HepG2 (cell line): ENCODE measurements around the gene CDC42EP4. TPM values are rescaled to one million over a fixed set of nuclear protein-coding genes. Genes with fewer than 3 reads are reported as not detected.
A peak's percentile ranks its signal among the peaks of the same experiment; 100 is the strongest.

Experiments used
- CBX1 ChIP-seq: IDR thresholded peaks from one replicate; pipeline ENCODE4 v1.6.1; 2016; ENCODE audit warnings: antibody characterized with exemption, low read depth
- IRX3 ChIP-seq: sonication (generic); formaldehyde crosslinking; IDR thresholded peaks from 2 replicates; pipeline ENCODE4 v1.8.1; 2023; ENCODE audit warnings: mild to moderate bottlenecking, low read depth, missing genetic modification reagents, borderline replicate concordance
- MAFF ChIP-seq: IDR thresholded peaks from 2 replicates; pipeline ENCODE4 v1.6.1; 2011; ENCODE audit warnings: low read depth, low read length, improper control_type of control experiment
- MTF2 ChIP-seq: sonication (generic); formaldehyde crosslinking; IDR thresholded peaks from 2 replicates; pipeline ENCODE4 v1.5.0; 2020; ENCODE audit warnings: missing genetic modification reagents, borderline replicate concordance
- NONO ChIP-seq, 2 experiments: fragments of 450-650 bp in 1 of 2; sonication (generic) in 1 of 2; formaldehyde crosslinking in 1 of 2; IDR thresholded peaks in 1 of 2; conservative IDR thresholded peaks in 1 of 2; 2 replicates each; pipeline versions ENCODE4 v1.6.1 to v1.8.0; 2017 to 2022; ENCODE audit warnings: mild to moderate bottlenecking in 1 of 2, missing genetic modification reagents in 1 of 2, moderate library complexity in 1 of 2
- PBX3 ChIP-seq: sonication (generic); formaldehyde crosslinking; IDR thresholded peaks from 2 replicates; pipeline ENCODE4 v1.8.1; 2023; ENCODE audit warnings: missing genetic modification reagents, inconsistent platforms, borderline replicate concordance
- PRMT3 ChIP-seq: sonication (generic); formaldehyde crosslinking; IDR thresholded peaks from 2 replicates; pipeline ENCODE4 v1.8.1; 2022; ENCODE audit warnings: low read depth, mild to moderate bottlenecking, moderate library complexity, missing genetic modification reagents, borderline replicate concordance
- PRPF4 ChIP-seq: fragments of 200-400 bp; formaldehyde crosslinking; IDR thresholded peaks from 2 replicates; pipeline ENCODE4 v1.6.1; 2016; ENCODE audit warnings: low read length, low read depth; ENCODE audit not compliant: poor library complexity, severe bottlenecking
- RBFOX2 ChIP-seq: fragments of 200-400 bp; formaldehyde crosslinking; IDR thresholded peaks from 2 replicates; pipeline ENCODE4 v1.6.1; 2017; ENCODE audit warnings: low read depth, mild to moderate bottlenecking, low read length
- RFX3 ChIP-seq: IDR thresholded peaks from 2 replicates; pipeline ENCODE4 v1.6.1; 2016; ENCODE audit warnings: missing biosample characterization, missing genetic modification reagents
- SETDB1 ChIP-seq: sonication (generic); formaldehyde crosslinking; IDR thresholded peaks from 2 replicates; pipeline ENCODE4 v1.5.1; 2020; ENCODE audit warnings: missing genetic modification reagents, mild to moderate bottlenecking, borderline replicate concordance
- SP1 ChIP-seq, 2 experiments: fragments of 450-650 bp in 1 of 2; sonication (generic) in 1 of 2; formaldehyde crosslinking in 1 of 2; IDR thresholded peaks; 2 replicates each; pipeline versions ENCODE4 v1.4.0 to v1.6.1; 2016 to 2020; ENCODE audit warnings: missing genetic modification reagents in 1 of 2
- TEAD3 ChIP-seq: optimal IDR thresholded peaks from 2 replicates; pipeline ENCODE3; 2016; ENCODE audit warnings: borderline replicate concordance
- ZBTB3 ChIP-seq: sonication (generic); formaldehyde crosslinking; IDR thresholded peaks from 2 replicates; pipeline ENCODE4 v1.4.0; 2020; ENCODE audit warnings: low read depth, mild to moderate bottlenecking, moderate library complexity, missing genetic modification reagents, borderline replicate concordance
- ZBTB34 ChIP-seq: sonication (generic); formaldehyde crosslinking; IDR thresholded peaks from 2 replicates; pipeline ENCODE4 v1.8.0; 2022; ENCODE audit warnings: mild to moderate bottlenecking, missing genetic modification reagents
- ZFP82 ChIP-seq: sonication (generic); formaldehyde crosslinking; IDR thresholded peaks from 2 replicates; pipeline ENCODE4 v1.5.1; 2020; ENCODE audit warnings: mild to moderate bottlenecking, missing genetic modification reagents, borderline replicate concordance
- ZFY ChIP-seq: sonication (generic); formaldehyde crosslinking; IDR thresholded peaks from 2 replicates; pipeline ENCODE4 v1.4.0; 2020; ENCODE audit warnings: missing genetic modification reagents
- ZNF460 ChIP-seq: sonication (generic); formaldehyde crosslinking; IDR thresholded peaks from 2 replicates; pipeline ENCODE4 v1.5.1; 2020; ENCODE audit warnings: missing genetic modification reagents, mild to moderate bottlenecking, borderline replicate concordance
- ZNF674 ChIP-seq: sonication (generic); formaldehyde crosslinking; IDR thresholded peaks from 2 replicates; pipeline ENCODE4 v1.5.0; 2020; ENCODE audit warnings: low read depth, mild to moderate bottlenecking, missing genetic modification reagents
- ZNF773 ChIP-seq: sonication (generic); formaldehyde crosslinking; IDR thresholded peaks from 2 replicates; pipeline ENCODE4 v1.4.0; 2020; ENCODE audit warnings: missing genetic modification reagents, borderline replicate concordance
- polyA plus RNA-seq, 8 experiments: library from polyadenylated mRNA; depleted of rRNA in 3 of 8; stranded (reverse) in 7 of 8; unstranded in 1 of 8; fragments of >200 nt; fragmentation: Illumina TruSeq in 4 of 8; extraction: Trizol in 4 of 8; gene quantifications; 2 replicates each; pipeline versions ENCODE4 v1.2.1 to v1.2.3, GENCODE V29; 2011 to 2016; ENCODE audit warnings: low read depth in 4 of 8, missing spikeins in 1 of 8, mixed read lengths in 1 of 8; ENCODE audit not compliant: insufficient read depth in 1 of 8
- total RNA-seq, 5 experiments: library from RNA; depleted of rRNA; stranded (reverse); fragments of >200 nt; fragmentation: Illumina TruSeq; extraction: Trizol; gene quantifications; 2 replicates each; pipeline ENCODE4 v1.2.3, GENCODE V29; 2016; ENCODE audit warnings: low read depth in 1 of 5
- TF ChIP-seq, protein P1 (sequence below): sonication (generic); formaldehyde crosslinking; IDR thresholded peaks from 2 replicates; pipeline ENCODE4 v1.8.0; 2022; ENCODE audit warnings: missing genetic modification reagents, mild to moderate bottlenecking, borderline replicate concordance
- TF ChIP-seq, protein P2 (sequence below): IDR thresholded peaks from 2 replicates; pipeline ENCODE4 v1.6.1; 2016

CDC42EP4 gene
- total and polyA plus RNA-seq, 2 of the 13 experiments (the other 11 are each of a cell fraction or from before 2014, with no cell fraction given): 19.0 to 54.0 TPM

GRCh38 chr17:73278049-73278464 is 33.7 kb downstream of the CDC42EP4 start (continued):
- TF ChIP-seq ZNF460 (no peak; the same call in 1 of the 2 replicates), RBFOX2 (no peak), MAFF (no peak), TEAD3 (CRISPR knock-in tag) (peak; percentile 47), IRX3 (no peak), PRPF4 (no peak), ZNF674 (no peak), PRMT3 (CRISPR knock-in tag) (no peak), NONO (IDR thresholded peaks at IDR 0.05) (no peak), NONO (CRISPR knock-in tag; conservative IDR thresholded peaks at IDR 0.05) (peak; percentile 83), PBX3 (CRISPR knock-in tag) (no peak), ZFY (CRISPR knock-in tag) (peak; percentile 34; the same call in 1 of the 2 replicates), MTF2 (CRISPR knock-in tag) (no peak; the same call in 1 of the 2 replicates), CBX1 (peak; percentile 75), SETDB1 (CRISPR knock-in tag) (no peak), SP1 (IDR thresholded peaks at IDR 0.05) (no peak), SP1 (CRISPR knock-in tag; IDR thresholded peaks at IDR 0.05) (no peak), RFX3 (CRISPR knock-in tag) (no peak), ZNF773 (no peak), ZBTB3 (no peak), ZBTB34 (CRISPR knock-in tag) (no peak; the same call in 1 of the 2 replicates), ZFP82 (CRISPR knock-in tag) (no peak)
- TF ChIP-seq, protein P1, sequence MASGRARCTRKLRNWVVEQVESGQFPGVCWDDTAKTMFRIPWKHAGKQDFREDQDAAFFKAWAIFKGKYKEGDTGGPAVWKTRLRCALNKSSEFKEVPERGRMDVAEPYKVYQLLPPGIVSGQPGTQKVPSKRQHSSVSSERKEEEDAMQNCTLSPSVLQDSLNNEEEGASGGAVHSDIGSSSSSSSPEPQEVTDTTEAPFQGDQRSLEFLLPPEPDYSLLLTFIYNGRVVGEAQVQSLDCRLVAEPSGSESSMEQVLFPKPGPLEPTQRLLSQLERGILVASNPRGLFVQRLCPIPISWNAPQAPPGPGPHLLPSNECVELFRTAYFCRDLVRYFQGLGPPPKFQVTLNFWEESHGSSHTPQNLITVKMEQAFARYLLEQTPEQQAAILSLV: no peak
- TF ChIP-seq, protein P2, sequence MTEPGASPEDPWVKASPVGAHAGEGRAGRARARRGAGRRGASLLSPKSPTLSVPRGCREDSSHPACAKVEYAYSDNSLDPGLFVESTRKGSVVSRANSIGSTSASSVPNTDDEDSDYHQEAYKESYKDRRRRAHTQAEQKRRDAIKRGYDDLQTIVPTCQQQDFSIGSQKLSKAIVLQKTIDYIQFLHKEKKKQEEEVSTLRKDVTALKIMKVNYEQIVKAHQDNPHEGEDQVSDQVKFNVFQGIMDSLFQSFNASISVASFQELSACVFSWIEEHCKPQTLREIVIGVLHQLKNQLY (CRISPR knock-in tag): no peak
